HG03575 (cell line): ENCODE results near the gene HMGN5.

Experiments used
- ATAC-seq: cut with Tn5 transposase; IDR thresholded peaks from one replicate; pipeline ENCODE4 v1.9.1; 2021; ENCODE audit not compliant: unreplicated experiment, insufficient number of reproducible peaks, low FRiP score; ENCODE audit errors: extremely low read depth

The HMGN5 gene, protein sequence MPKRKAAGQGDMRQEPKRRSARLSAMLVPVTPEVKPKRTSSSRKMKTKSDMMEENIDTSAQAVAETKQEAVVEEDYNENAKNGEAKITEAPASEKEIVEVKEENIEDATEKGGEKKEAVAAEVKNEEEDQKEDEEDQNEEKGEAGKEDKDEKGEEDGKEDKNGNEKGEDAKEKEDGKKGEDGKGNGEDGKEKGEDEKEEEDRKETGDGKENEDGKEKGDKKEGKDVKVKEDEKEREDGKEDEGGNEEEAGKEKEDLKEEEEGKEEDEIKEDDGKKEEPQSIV

DNA sequence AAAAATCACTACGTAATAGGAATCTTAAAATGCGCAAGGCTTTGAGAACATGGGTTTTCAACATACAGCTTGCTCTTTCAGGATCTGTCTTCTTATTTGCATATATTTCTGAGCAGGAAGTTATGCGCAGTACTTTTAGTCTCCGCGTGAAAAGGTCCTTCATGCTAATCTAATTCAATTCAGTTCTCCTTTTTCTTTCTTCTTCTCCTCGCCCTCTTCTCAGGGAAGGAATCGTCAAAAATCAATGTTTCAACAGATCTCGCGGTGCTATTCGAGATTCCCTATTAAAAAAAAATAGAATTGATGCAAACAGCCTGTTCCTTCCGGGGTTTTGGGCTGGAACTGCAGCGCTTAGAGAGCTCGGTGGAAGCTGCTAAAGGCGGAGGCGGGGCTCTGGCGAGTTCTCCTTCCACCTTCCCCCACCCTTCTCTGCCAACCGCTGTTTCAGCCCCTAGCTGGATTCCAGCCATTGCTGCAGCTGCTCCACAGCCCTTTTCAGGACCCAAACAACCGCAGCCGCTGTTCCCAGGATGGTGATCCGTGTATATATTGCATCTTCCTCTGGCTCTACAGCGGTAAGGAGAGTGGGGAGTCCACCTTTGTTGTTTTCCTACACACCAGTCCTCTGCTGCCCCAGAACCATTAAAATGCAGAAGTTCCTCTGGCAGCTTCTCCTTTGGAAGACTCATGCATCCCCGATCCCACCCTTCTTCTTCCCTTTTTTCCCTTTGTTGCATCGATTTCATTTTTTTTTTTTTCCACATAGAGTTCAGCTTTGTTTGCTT is at the start of gene HMGN5, which contains the start of gene SH3BGRL:
Gene HMGN5 (minus strand): TSS at position 243 of the 785 bp plus-strand sequence. CDS start 80,364 bp downstream, outside the sequence.
Gene SH3BGRL (plus strand): TSS at position 432 of the 785 bp plus-strand sequence. CDS start 99 bp downstream, at position 531.
- peak; percentile 74 for ATAC-seq

DNA sequence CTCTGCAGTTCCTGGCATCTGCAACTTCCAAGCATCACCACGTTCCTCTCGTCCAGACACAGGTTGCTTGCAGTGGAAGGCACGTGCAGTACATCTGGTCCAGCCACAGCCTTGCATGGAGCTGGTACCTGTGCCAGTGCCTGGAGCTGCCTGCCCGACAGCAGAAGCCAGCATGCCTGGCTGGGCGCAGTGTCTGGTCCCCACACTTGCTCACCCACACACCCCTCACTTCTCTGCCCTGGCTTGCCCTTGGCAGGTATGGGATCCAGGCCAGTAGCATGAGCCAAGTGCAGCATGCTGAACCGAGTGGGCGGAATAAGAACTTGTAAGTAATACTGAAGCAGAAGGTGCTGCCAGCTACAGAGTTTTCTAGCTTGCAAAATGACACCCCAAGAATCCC is 40.0 kb upstream of the HMGN5 start:
- no peak for ATAC-seq

DNA sequence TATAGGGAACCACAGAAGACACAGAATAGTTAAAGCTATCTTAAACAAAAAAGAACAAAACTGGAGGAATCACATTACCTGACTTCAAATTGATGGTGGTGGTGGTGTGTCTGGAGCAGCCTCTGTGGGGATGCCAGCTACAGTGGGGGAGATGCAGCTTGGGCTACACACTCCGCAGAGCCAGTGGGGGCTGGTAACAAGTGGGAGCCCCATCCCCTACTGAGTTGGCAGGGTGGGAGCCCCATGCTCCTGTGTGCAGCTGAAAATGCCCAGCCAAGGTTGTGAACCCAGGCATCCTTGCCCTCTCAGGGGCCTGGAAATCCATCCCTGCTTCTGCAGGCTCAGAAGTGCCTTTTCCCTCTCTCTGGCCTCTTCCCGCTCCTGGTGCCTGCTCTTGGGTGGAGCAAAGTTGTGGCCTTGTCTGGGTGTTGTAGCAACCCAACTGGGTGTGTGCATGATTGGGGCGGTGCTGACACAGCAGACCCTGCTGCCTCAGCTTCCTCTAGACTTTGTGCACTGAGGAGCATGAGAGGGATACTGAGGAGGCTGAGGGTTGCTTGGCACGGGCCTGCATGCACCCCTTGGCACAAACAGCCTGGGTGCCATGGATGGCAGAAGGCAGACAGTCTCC is 39.1 kb upstream of the HMGN5 start:
- ATAC-seq = no peak

DNA sequence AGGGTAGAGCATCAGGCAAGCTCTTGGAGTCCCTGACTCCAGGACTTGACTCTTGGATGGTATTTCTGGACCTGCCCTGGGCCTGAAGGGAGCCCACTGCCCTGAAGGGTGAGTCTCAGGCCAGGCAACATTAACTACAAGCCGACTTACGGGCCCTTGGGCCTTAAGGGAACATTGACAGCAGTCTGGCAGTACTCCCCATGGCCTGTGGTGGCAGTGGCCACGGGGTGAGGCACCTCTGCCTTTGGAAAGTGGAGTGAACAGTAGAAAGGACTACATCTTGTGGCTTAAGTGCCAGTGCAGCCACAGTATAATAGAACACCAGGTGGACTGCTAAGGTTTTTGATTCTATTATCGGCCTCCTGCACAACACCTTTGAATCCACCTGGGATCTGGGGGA is 36.5 kb upstream of the HMGN5 start:
- no peak for ATAC-seq

DNA sequence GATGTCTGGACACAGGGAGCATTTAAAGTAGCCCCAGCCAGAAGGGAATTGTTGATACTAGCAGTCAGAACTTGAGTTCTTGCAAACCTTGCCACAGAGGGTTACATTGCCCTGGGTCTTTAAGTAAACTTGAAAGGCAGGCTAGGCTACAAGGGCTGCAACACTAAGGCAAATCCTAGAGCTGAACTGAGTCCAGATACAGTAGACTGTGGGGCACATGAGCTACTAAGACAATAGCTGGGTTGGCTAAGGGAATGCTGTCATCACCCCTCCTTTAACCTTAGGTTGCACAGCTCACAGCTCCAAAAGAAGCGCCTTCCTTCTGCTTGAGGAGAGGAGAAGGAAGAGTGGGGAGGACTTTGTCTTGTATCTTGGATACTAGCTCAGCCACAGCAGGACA is 35.8 kb upstream of the HMGN5 start:
- ATAC-seq = no peak

- no peak for ATAC-seq
These were observed 30.5 kb upstream of the HMGN5 start for GRCh38 chrX:81232218-81232617.

DNA sequence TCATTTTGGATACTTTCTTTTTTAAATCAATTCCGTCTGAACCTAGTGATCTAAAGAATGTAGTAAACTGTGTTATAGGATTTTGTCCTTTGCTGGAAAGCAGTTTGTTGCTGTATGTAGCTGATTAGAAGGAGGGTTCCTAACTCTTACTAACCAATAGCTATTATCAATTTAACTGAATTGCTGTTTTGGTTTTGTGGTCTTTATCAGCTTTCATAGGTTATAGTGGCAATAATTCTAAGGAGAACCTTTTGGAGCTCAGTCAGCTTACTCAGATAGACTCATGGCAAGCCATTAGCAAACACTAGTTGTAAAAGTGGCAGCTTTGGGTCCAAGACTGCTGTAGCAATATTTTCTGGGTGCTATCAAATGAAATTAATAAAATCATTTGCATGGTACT is 29.8 kb upstream of the HMGN5 start:
- ATAC-seq = no peak

DNA sequence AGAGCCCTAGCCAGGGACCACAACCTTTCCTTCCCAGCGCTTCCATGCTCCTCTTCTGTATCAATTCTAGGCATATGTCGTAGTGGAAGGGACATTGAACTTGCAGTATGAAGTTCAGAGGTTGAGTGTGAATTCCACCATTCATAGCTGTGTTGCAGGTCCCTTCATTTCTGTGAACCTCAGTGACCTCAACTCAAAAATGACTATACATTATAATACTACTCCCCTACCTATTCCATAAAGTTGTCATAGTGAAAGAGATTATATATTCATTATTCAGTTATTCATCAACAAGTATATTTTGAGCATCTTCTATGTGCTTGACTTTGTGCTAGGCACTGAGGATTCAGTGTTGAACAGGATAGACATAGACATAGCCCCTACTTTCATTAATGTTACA is 28.2 kb upstream of the HMGN5 start:
- no peak for ATAC-seq

- ATAC-seq = no peak
These were observed 27.5 kb upstream of the HMGN5 start for GRCh38 chrX:81229229-81229628.

GRCh38 chrX:81215685-81216084 is 14.0 kb upstream of the HMGN5 start:
- ATAC-seq = no peak

- no peak for ATAC-seq
These were observed 7.2 kb upstream of the HMGN5 start for GRCh38 chrX:81208916-81209315.

DNA sequence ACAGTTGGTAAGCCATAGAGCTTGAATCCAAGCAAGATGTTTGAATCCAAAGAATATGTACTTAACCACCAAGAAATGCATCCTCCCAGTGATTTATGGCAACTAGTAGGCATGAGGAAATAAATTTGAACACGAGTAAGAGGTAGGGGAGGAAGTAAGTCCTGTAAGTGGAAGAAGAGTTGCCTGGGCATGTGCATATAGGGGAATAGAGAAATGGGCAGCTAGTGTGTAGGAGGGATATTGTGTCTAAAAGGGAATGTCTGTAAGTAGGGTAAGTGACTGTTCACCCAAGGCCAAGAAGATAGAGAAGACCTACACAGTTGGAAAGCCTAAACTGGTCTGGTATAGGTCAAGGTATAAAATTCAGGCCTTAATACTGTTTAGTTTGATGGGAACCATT is 4.8 kb upstream of the HMGN5 start:
- no peak for ATAC-seq

GRCh38 chrX:81205551-81205950 is 3.8 kb upstream of the HMGN5 start:
- no peak for ATAC-seq

- ATAC-seq = no peak
These were observed 1.2 kb upstream of the HMGN5 start for GRCh38 chrX:81202943-81203342.

GRCh38 chrX:81202456-81202819 is 725 bp upstream of the HMGN5 start:
- ATAC-seq = no peak

- ATAC-seq = no peak
These were observed 642 bp downstream of the HMGN5 start for GRCh38 chrX:81201071-81201470.

- peak; percentile 94 for ATAC-seq
These were observed 6.0 kb downstream of the HMGN5 start for GRCh38 chrX:81195712-81196111.

DNA sequence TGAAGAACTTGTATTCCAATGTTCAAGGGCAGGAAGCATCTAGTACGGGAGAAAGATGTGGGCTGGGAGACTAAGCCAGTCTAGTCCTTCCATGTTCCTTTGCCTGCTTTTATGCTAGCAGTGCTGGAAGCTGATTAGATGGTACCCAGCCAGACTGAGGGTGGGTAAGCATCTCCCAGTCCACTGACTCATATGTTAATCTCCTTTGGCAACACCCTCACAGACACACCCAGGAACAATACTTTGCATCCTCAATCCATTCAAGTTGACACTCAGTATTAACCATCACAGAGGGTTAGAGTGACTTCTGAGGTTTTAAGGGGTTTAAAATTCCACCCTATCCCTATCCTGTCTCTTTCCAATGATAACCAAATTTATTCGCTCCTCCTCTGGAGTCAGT is 6.5 kb downstream of the HMGN5 start:
- ATAC-seq = no peak

GRCh38 chrX:81174286-81174685 is 27.4 kb downstream of the HMGN5 start:
- no peak for ATAC-seq

DNA sequence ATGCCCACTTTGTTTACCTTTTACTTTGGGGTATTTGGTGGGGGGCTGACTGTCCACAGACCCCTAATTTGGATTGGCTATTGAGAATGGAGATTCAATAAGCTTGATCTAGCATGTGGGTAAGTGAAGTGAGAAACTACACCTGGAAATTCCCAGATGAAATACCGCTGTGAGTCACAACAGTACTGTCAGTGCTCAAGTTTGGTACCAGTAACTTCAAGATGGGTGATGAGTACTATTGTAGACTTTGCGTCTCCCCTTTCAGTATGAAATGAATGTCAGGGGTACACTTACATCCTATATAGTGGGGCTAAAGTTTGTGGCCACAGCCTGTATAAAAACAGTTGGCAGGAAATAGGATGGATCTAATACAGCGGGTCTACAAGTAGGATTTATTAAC is 33.3 kb downstream of the HMGN5 start:
- ATAC-seq = no peak
